Ramos (cell line): Measurements from ENCODE around the gene YIF1B.

Source experiments
- in situ Hi-C: fragments of 300-500 bp; cut with MboI; formaldehyde crosslinking; loops from one replicate; pipeline ENCODE4 v1.14.3; 2022; ENCODE audit warnings: low sequenced_read_pairs; ENCODE audit not compliant: unreplicated experiment

Gene YIF1B

DNA sequence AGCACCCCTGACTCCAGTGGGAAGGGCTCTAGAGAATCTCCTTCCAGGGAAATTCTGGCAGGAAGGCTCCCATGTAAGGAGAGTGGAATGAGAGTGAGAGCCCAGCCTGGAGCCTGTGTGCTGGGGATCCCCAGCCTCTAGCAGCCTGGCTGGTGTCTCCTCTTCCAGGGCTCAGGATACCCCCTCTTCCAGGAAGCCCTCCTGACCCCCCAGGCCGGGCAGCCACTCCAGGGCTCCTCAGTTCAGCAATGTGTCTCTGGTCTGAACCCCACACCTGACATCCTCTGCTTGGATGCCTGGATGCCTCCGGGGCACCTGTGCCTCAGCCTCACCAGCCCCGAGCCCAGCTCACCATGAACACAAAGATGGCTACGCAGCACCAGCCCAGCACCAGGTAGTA, 8.7 kb downstream of the YIF1B start:
- in situ Hi-C loops = no loop called here

- in situ Hi-C loops = no loop called here
Observed at GRCh38 chr19:38306236-38306635, 9.5 kb downstream of the YIF1B start.

GRCh38 chr19:38304866-38305429, 10.8 kb downstream of the YIF1B start:
- in situ Hi-C loops = no loop called here

DNA sequence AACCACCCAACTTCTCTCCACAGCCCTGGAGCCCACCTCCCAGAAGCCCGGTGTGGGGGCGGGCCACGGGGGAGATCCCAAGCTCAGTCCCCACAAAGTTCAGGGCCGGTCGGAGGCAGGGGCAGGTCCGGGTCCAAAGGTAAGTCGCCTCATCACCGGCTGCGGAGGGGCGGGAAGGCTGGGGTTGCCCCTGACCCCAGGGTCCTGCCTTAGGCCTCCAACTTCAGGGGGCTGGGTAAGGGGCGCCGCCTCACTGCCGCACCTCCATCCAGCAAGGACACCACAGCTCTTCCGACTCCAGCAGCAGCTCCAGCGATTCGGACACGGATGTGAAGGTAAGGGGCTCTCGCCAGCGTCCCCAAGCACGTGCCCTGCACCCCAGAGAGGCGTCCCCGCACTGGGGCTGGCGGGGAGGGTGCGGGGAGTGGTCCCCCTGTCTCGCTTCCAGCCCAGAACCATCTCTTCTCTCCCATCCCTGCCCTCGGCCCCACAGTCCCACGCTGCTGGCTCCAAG, 11.3 kb downstream of the YIF1B start:
- in situ Hi-C loops = no loop called here

DNA sequence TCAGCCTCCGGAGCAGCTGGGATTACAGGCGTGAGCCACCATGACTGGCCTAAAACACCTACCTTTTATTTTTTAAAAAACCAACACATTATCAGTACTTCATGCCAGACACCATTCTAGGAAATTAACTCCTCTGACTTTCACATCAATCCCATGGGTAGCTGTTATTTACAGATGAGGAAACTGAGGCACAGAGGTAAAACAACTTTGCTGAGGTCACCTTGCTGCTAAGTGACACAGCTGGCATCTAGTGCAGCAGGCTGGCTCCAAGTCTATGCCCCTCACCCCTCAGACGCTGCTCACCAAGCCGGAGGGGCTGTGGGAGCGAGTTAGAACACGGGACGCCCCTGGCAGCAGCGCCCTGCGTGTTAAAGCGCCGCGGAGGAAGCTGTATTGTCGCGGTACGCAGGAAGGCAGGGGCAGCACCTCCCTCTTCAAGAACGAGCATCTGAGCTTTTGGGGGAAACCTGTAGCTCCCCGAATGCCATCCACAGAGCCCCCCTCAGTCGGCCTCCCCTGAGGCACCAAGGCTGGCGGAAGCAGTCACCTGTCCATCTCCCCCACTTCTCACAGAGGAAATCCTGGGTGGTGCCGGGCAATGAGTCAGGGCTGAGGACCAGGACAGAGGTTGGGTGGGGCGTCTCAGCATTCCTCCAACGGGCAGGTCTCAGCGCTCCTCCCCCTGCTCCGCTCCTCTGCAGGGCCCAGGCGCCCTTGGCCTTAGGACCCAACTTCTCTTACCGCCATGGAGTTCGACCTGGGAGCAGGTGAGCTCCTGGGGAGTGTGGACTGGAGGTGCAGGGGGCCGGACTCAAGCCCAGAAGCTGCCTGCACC, 12.0 kb downstream of the YIF1B start, which contains the start of gene C19orf33:
Gene C19orf33, plus strand, starts transcription at position 735 of the 835 bp plus-strand sequence. Its CDS starts 11 bp downstream, at position 746.
- in situ Hi-C loops = no loop called here

- in situ Hi-C loops = no loop called here
Observed at GRCh38 chr19:38298821-38299680, 16.7 kb downstream of the YIF1B start.

GRCh38 chr19:38294090-38294489, 21.7 kb downstream of the YIF1B start:
- in situ Hi-C loops = no loop called here

DNA sequence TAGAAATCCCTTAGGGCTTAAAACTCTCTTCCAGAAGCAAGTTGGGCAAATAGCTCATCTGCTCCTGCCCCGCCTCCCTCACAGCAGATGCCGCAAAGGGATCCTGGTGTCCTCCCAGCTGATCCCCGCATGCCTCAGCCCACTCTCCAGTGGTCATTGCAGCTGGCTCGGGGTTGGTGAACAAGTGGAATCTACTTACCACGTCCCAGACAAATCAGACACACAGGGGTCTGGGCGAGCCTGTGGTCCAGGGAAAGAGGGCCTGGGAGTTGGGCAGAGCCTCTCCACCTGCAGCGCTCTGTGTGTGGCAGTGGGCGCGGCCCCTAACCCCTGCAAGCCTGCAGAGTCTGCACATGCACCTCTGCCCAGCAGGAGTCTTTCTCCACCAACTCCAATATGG, 22.5 kb downstream of the YIF1B start:
- in situ Hi-C loops = no loop called here

DNA sequence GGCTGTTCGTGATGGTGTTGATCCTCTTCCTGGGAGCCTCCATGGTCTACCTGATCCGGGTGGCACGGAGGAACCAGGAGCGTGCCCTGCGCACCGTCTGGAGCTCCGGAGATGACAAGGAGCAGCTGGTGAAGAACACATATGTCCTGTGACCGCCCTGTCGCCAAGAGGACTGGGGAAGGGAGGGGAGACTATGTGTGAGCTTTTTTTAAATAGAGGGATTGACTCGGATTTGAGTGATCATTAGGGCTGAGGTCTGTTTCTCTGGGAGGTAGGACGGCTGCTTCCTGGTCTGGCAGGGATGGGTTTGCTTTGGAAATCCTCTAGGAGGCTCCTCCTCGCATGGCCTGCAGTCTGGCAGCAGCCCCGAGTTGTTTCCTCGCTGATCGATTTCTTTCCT, 23.9 kb downstream of the YIF1B start:
- in situ Hi-C loops = no loop called here

- in situ Hi-C loops = no loop called here
Observed at GRCh38 chr19:38290631-38291147, 25.1 kb downstream of the YIF1B start.

DNA sequence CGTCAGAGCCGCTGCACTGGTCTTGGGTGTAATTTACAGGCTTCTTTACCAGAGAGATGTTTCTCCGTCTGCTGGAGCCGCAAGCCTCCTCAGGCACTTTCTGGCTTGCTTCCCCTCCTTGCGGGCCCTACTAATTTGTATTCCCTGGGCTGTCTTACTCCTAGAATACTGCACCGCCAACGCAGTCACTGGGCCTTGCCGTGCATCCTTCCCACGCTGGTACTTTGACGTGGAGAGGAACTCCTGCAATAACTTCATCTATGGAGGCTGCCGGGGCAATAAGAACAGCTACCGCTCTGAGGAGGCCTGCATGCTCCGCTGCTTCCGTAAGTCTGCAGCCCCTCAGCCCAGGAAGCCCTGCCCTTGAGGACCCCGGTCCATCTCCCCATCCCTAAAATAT, 25.8 kb downstream of the YIF1B start:
- in situ Hi-C loops = no loop called here

- in situ Hi-C loops = no loop called here
Observed at GRCh38 chr19:38288123-38288855, 27.5 kb downstream of the YIF1B start.

GRCh38 chr19:38287604-38288003, 28.1 kb downstream of the YIF1B start:
- in situ Hi-C loops = no loop called here

GRCh38 chr19:38285567-38285966, 30.2 kb downstream of the YIF1B start:
- in situ Hi-C loops = no loop called here

DNA sequence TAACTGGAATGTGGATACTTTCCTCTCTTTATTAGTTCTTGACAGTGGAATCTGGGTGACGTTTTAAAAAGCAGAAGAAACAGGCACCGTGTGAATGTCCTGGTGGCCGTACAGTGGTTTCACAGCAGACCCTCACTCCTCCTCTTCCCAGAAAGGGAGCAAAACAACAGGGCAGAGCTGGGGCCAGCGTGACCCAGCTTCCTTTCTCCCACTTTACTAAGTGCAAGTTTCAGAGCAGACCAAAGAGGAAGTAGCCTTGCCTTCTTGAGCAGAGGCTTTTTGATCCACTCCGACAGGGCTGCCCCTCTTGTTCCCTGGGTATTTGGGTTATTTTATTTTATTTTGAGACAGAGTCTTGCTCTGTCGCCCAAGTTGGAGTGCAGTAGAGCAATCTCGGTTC, 31.3 kb downstream of the YIF1B start:
- in situ Hi-C loops = no loop called here

GRCh38 chr19:38283271-38283670, 32.5 kb downstream of the YIF1B start:
- in situ Hi-C loops = no loop called here

- in situ Hi-C loops = no loop called here
Observed at GRCh38 chr19:38281811-38282566, 33.8 kb downstream of the YIF1B start.

DNA sequence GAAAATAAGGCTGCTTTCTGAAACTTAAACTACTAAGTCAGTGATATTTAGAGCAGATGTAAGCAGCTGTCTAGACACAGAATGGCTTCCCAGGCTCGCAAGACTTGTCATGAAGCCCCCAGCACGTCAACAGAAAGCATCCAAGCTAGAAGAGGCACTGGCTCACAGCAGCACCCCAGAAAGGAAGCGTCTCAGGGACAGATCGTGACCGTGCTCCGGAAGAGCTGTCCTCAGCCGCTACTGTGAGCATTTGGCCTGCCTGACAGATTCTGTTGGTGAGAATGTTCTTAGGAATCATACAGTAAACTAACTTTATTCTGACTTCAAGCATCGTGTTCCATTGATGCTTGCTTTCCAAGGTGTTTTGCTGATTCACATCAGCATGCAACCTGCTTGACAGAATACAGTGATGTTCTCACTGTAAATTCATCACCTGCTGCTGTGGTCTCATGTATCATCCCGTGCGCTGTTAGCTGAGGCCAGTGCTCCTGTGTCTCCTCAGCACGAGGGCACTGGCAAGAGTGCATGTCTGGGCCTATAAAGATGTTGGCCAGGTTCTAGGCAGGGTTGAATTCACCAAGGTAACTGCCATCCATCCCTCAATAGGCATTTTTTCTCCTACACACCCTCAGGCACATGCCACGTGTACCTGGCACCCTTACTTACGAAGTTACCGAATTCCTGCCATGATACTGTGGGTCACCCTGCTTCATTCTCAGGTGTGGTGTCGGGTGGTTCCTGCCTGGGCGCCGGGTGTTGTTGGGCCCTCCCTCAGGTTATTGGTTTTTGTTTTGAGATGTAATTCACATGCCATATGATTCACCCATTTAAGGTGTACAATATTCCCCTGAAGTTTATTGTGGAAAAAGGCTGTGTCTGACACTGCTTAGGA, 35.5 kb downstream of the YIF1B start:
- in situ Hi-C loops = no loop called here
